Activated CD4-positive, CD25-positive, alpha-beta regulatory T cell treated with anti-CD3 and anti-CD28 coated beads, Interleukin-2, amount 50 U/mL, for 72 hours (primary cell): ENCODE measurements around the gene CSDE1.

Experiments
- DNase-seq: peaks from one replicate; pipeline ENCODE4 v3.0.0; 2021

CSDE1 gene

GRCh38 chr1:114746450-114747121, 11.2 kb downstream of the CSDE1 start:
- DNase-seq = no peak

GRCh38 chr1:114745291-114745690, 12.5 kb downstream of the CSDE1 start:
- DNase-seq = no peak

- no peak for DNase-seq
These were observed 15.6 kb downstream of the CSDE1 start for GRCh38 chr1:114741963-114742746.

GRCh38 chr1:114740331-114740730, 17.5 kb downstream of the CSDE1 start:
- DNase-seq = no peak

GRCh38 chr1:114737314-114737849, 20.4 kb downstream of the CSDE1 start:
- DNase-seq = no peak

- DNase-seq = no peak
These were observed 22.3 kb downstream of the CSDE1 start for GRCh38 chr1:114735479-114735878.

- DNase-seq = no peak
These were observed 28.0 kb downstream of the CSDE1 start for GRCh38 chr1:114729782-114730181.

GRCh38 chr1:114728553-114728952, 29.2 kb downstream of the CSDE1 start:
- DNase-seq = no peak

GRCh38 chr1:114725230-114725629, 32.6 kb downstream of the CSDE1 start:
- no peak for DNase-seq

GRCh38 chr1:114723915-114724314, 33.9 kb downstream of the CSDE1 start:
- DNase-seq = no peak

- DNase-seq = no peak
These were observed 34.3 kb downstream of the CSDE1 start for GRCh38 chr1:114723457-114723856.

- no peak for DNase-seq
These were observed 37.3 kb downstream of the CSDE1 start for GRCh38 chr1:114720492-114720891.

- no peak for DNase-seq
These were observed 38.4 kb downstream of the CSDE1 start for GRCh38 chr1:114719424-114719787.

GRCh38 chr1:114718661-114719423, 38.9 kb downstream of the CSDE1 start:
- no peak for DNase-seq

GRCh38 chr1:114716304-114717170, 41.2 kb downstream of the CSDE1 start, which contains the start of gene NRAS:
Gene NRAS (minus strand): TSS chr1:114716771. CDS start chr1:114716160, 611 bp downstream.
- peak; percentile 95 for DNase-seq

- DNase-seq = no peak
These were observed 41.9 kb downstream of the CSDE1 start for GRCh38 chr1:114715952-114716303.

- no peak for DNase-seq
These were observed 44.8 kb downstream of the CSDE1 start for GRCh38 chr1:114712977-114713376.

- no peak for DNase-seq
These were observed 47.4 kb downstream of the CSDE1 start for GRCh38 chr1:114710360-114710759.

- no peak for DNase-seq
These were observed 50.2 kb downstream of the CSDE1 start for GRCh38 chr1:114707604-114708003.

- DNase-seq = no peak
These were observed 54.5 kb downstream of the CSDE1 start for GRCh38 chr1:114703242-114703641.

GRCh38 chr1:114702737-114703136, 55.0 kb downstream of the CSDE1 start:
- DNase-seq = no peak

- DNase-seq = no peak
These were observed 55.9 kb downstream of the CSDE1 start for GRCh38 chr1:114701931-114702330.
